ENCODE measurements around the gene HCLS1.
A peak's percentile ranks its signal among the peaks of the same experiment; 100 is the strongest.

HCLS1 gene

GRCh38 chr3:121661376-121661775, 673 bp upstream of the HCLS1 start:
- DNase-seq (ENCODE audit: extremely low spot score): no peak
- CTCF ChIA-PET: no interaction called here
- TF ChIP-seq ELF4 (IDR thresholded peaks at IDR 0.05) (no peak), TARDBP (IDR thresholded peaks at IDR 0.05) (no peak), FOXA1 (IDR thresholded peaks at IDR 0.05) (no peak), NFRKB (IDR thresholded peaks at IDR 0.05) (no peak), SUZ12 (IDR thresholded peaks at IDR 0.05) (no peak)
- POLR2A ChIA-PET: no interaction called here

GRCh38 chr3:121659586-121659985, 1.1 kb downstream of the HCLS1 start:
- no peak for DNase-seq (ENCODE audit: extremely low spot score)
- TF ChIP-seq SP1 (IDR thresholded peaks at IDR 0.05): no peak
- TF ChIP-seq FOXM1 (IDR thresholded peaks at IDR 0.05; ENCODE audit: borderline replicate concordance): no peak
- no peak for TF ChIP-seq NFRKB (IDR thresholded peaks at IDR 0.05)
- TF ChIP-seq ZNF384 (IDR thresholded peaks at IDR 0.05): no peak
- TF ChIP-seq ARNT (IDR thresholded peaks at IDR 0.05): no peak
- no peak for TF ChIP-seq SUZ12 (IDR thresholded peaks at IDR 0.05)
- TF ChIP-seq PKNOX1 (IDR thresholded peaks at IDR 0.05): no peak
- TF ChIP-seq FOXK2 (IDR thresholded peaks at IDR 0.05): no peak
- TF ChIP-seq LEF1 (IDR thresholded peaks at IDR 0.05; ENCODE audit: borderline replicate concordance): no peak
- no peak for TF ChIP-seq HDGF (IDR thresholded peaks at IDR 0.05; ENCODE audit: borderline replicate concordance)
- no peak for TF ChIP-seq ELF4 (IDR thresholded peaks at IDR 0.05)
- TF ChIP-seq BHLHE40 (IDR thresholded peaks at IDR 0.05; ENCODE audit: borderline replicate concordance): no peak
- TF ChIP-seq FOXA1 (IDR thresholded peaks at IDR 0.05): no peak
- no peak for TF ChIP-seq CTBP1 (IDR thresholded peaks at IDR 0.05; ENCODE audit: borderline replicate concordance)
- no peak for TF ChIP-seq L3MBTL2 (conservative IDR thresholded peaks at IDR 0.05)
- ChIA-PET POLR2A (no interaction called here), CTCF (no interaction called here)

GRCh38 chr3:121658716-121659435, 1.8 kb downstream of the HCLS1 start:
- TF ChIP-seq BHLHE40 (IDR thresholded peaks at IDR 0.05; ENCODE audit: borderline replicate concordance) (no peak), CTBP1 (IDR thresholded peaks at IDR 0.05; ENCODE audit: borderline replicate concordance) (no peak), ZNF384 (IDR thresholded peaks at IDR 0.05) (no peak), L3MBTL2 (conservative IDR thresholded peaks at IDR 0.05) (no peak)
- no peak for DNase-seq (ENCODE audit: extremely low spot score)
- CTCF ChIA-PET: no interaction called here
- POLR2A ChIA-PET: no interaction called here

GRCh38 chr3:121654493-121655385, 6.0 kb downstream of the HCLS1 start:
- ChIA-PET CTCF (no interaction called here), POLR2A (no interaction called here)
- TF ChIP-seq LEF1 (IDR thresholded peaks at IDR 0.05; ENCODE audit: borderline replicate concordance) (no peak), ARNT (IDR thresholded peaks at IDR 0.05) (no peak), BHLHE40 (IDR thresholded peaks at IDR 0.05; ENCODE audit: borderline replicate concordance) (no peak), CTBP1 (IDR thresholded peaks at IDR 0.05; ENCODE audit: borderline replicate concordance) (no peak), FOXK2 (IDR thresholded peaks at IDR 0.05) (no peak), SUZ12 (IDR thresholded peaks at IDR 0.05) (no peak), FOXA1 (IDR thresholded peaks at IDR 0.05) (no peak), NFRKB (IDR thresholded peaks at IDR 0.05) (no peak), ZNF384 (IDR thresholded peaks at IDR 0.05) (no peak), SP1 (IDR thresholded peaks at IDR 0.05) (no peak), L3MBTL2 (conservative IDR thresholded peaks at IDR 0.05) (no peak), HDGF (IDR thresholded peaks at IDR 0.05; ENCODE audit: borderline replicate concordance) (no peak), TARDBP (IDR thresholded peaks at IDR 0.05) (no peak), ELF4 (IDR thresholded peaks at IDR 0.05) (no peak), FOXM1 (IDR thresholded peaks at IDR 0.05; ENCODE audit: borderline replicate concordance) (no peak), PKNOX1 (IDR thresholded peaks at IDR 0.05) (no peak)
- no peak for DNase-seq (ENCODE audit: extremely low spot score)

GRCh38 chr3:121651684-121652083, 9.0 kb downstream of the HCLS1 start:
- CTCF ChIA-PET: no interaction called here
- TF ChIP-seq L3MBTL2 (conservative IDR thresholded peaks at IDR 0.05): no peak
- 0 out of 2 replicates have a peak, but pooled peaks have one; percentile 8 for TF ChIP-seq PKNOX1 (IDR thresholded peaks at IDR 0.05)
- POLR2A ChIA-PET: no interaction called here
- DNase-seq (ENCODE audit: extremely low spot score): no peak

- TF ChIP-seq LEF1 (IDR thresholded peaks at IDR 0.05; ENCODE audit: borderline replicate concordance): no peak
- TF ChIP-seq ELF4 (IDR thresholded peaks at IDR 0.05): no peak
- no peak for TF ChIP-seq FOXK2 (IDR thresholded peaks at IDR 0.05)
- no peak for DNase-seq (ENCODE audit: extremely low spot score)
- ChIA-PET POLR2A (no interaction called here), CTCF (no interaction called here)
Measured at GRCh38 chr3:121649645-121650044, 11.1 kb downstream of the HCLS1 start.

Data from HEK293T (cell line).